ENCODE data around the gene COL16A1.

DNA sequence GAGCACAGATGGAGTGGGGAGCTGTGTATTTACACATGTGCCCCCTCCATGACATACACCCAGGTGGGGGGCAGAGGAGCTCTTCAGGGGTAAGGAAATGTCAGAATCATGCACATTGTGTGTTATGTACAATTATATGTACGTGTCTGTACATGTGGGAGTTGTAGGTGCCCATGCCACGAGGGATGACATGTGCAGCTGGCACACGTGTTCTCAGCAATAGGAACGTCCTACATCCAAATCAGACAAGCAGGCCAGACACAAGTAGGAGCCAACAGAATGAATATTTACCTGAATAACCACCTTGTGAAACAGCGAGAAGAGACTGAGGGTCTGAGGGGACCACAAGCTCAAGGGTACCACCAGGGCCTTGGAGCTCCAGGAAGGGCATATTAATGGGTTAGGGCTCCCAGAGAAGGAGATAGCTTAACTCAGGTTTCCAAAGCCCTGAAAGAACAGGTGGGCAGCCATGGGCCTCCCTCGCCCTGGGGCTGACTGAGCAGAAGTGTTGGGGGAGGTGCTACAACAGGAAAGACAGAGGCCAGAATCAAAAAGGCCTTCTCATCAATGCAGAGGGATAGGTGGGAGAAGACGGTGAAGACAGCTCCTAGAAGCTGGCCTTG lies 3.2 kb downstream of the COL16A1 start:
- TF ChIP-seq, protein P1, sequence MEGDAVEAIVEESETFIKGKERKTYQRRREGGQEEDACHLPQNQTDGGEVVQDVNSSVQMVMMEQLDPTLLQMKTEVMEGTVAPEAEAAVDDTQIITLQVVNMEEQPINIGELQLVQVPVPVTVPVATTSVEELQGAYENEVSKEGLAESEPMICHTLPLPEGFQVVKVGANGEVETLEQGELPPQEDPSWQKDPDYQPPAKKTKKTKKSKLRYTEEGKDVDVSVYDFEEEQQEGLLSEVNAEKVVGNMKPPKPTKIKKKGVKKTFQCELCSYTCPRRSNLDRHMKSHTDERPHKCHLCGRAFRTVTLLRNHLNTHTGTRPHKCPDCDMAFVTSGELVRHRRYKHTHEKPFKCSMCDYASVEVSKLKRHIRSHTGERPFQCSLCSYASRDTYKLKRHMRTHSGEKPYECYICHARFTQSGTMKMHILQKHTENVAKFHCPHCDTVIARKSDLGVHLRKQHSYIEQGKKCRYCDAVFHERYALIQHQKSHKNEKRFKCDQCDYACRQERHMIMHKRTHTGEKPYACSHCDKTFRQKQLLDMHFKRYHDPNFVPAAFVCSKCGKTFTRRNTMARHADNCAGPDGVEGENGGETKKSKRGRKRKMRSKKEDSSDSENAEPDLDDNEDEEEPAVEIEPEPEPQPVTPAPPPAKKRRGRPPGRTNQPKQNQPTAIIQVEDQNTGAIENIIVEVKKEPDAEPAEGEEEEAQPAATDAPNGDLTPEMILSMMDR (IDR thresholded peaks at IDR 0.05): no peak
- no peak for TF ChIP-seq POLR2AphosphoS5 (IDR thresholded peaks at IDR 0.05)
